Lung microvascular endothelial cell (primary cell): ENCODE data around the gene UNK. TPM values are rescaled to one million over a fixed set of nuclear protein-coding genes. Genes with fewer than 3 reads are reported as not detected.
"Not testable (repeated sequence)": the region's sequence is repeated elsewhere in the genome, so short reads cannot be mapped to it uniquely, and the experiment has no call there.

Experiments used
- DNase-seq, 2 donors: peaks; one replicate each; pipeline versions ENCODE4 v3.0.0 to v3.0.0-alpha.2; 2010; ENCODE audit warnings: low read depth in 2 of 2
- total RNA-seq: library from RNA; depleted of rRNA; stranded (reverse); fragments of >200 nt; gene quantifications from 2 replicates; pipeline ENCODE4 v1.2.1, GENCODE V29; 2014

Gene UNK
- total RNA-seq, 1 donor from 2014 or later, result 9.1 TPM

GRCh38 chr17:75771334-75772281, 13.0 kb upstream of the UNK start:
- DNase-seq, result peak; percentile 43 to 64

GRCh38 chr17:75773121-75773807, 11.3 kb upstream of the UNK start:
- DNase-seq, result no peak

- DNase-seq, result no peak
These were observed 10.7 kb upstream of the UNK start for GRCh38 chr17:75773808-75774470.

GRCh38 chr17:75774471-75774990, 10.1 kb upstream of the UNK start:
- DNase-seq, result no peak

- DNase-seq, result no peak
These were observed 9.5 kb upstream of the UNK start for GRCh38 chr17:75774991-75775668.

GRCh38 chr17:75776386-75777295, 8.0 kb upstream of the UNK start:
- DNase-seq, result no peak

- DNase-seq, result no peak
These were observed 7.2 kb upstream of the UNK start for GRCh38 chr17:75777296-75777922.

- DNase-seq, result not testable (repeated sequence)
These were observed 6.3 kb upstream of the UNK start for GRCh38 chr17:75778066-75778860.

- no peak for DNase-seq
These were observed 5.8 kb upstream of the UNK start for GRCh38 chr17:75778861-75779249.

- peak; percentile 100 for DNase-seq
These were observed 5.2 kb upstream of the UNK start for GRCh38 chr17:75779250-75779986.

- no peak for DNase-seq
These were observed 4.4 kb upstream of the UNK start for GRCh38 chr17:75779987-75780889.

GRCh38 chr17:75783069-75783783, 1.4 kb upstream of the UNK start:
- peak; percentile 63 to 86 for DNase-seq

- DNase-seq, result no peak
These were observed 668 bp upstream of the UNK start for GRCh38 chr17:75783803-75784472.

- peak; percentile 91 to 95 for DNase-seq
These were observed 647 bp downstream of the UNK start for GRCh38 chr17:75785016-75785890.

- DNase-seq, result no peak
These were observed 6.6 kb downstream of the UNK start for GRCh38 chr17:75791254-75791653.
